Activated B cell treated with CpG ODN at 0.5 μM for 24 hours (primary cell): ENCODE results near the gene C14orf132. TPM values are rescaled to one million over a fixed set of nuclear protein-coding genes. Genes with fewer than 3 reads are reported as not detected.

ENCODE experiments used
- ATAC-seq: fragments of 200-7000 bp; cut with Tn5 transposase; one replicate; pipeline ENCODE4 v1.10.0; 2021; ENCODE audit warnings: low read depth, mild to moderate bottlenecking, moderate library complexity
- CTCF ChIA-PET: fragments of 350-600 bp; sonication (Branson Sonifier 250); formaldehyde crosslinking; loops from one replicate; lab custom pipeline; 2021; ENCODE audit warnings: antibody characterized with exemption; lab: Charles Lee
- POLR2A ChIA-PET: fragments of 350-600 bp; sonication (Branson Sonifier 250); formaldehyde crosslinking; loops from one replicate; lab custom pipeline; 2021; ENCODE audit warnings: antibody characterized with exemption; lab: Charles Lee
- DNase-seq: peaks from one replicate; pipeline ENCODE4 v3.0.0; 2022
- H3K27ac Mint-ChIP-seq: one replicate; pipeline ENCODE4 v1.8.0; 2020; ENCODE audit warnings: mixed read lengths
- H3K27me3 Mint-ChIP-seq: one replicate; pipeline ENCODE4 v1.8.0; 2021; ENCODE audit warnings: mixed read lengths
- H3K36me3 Mint-ChIP-seq: one replicate; pipeline ENCODE4 v1.8.0; 2021; ENCODE audit warnings: low read depth, mixed read lengths
- H3K4me1 Mint-ChIP-seq: one replicate; pipeline ENCODE4 v1.8.0; 2021; ENCODE audit warnings: mixed read lengths
- H3K4me3 Mint-ChIP-seq: one replicate; pipeline ENCODE4 v1.8.0; 2020; ENCODE audit warnings: mild to moderate bottlenecking, mixed read lengths
- H3K9me3 Mint-ChIP-seq: one replicate; pipeline ENCODE4 v1.8.0; 2020; ENCODE audit warnings: mixed read lengths
- CTCF ChIP-seq: fragments of 200-600 bp; IDR thresholded peaks from one replicate; pipeline ENCODE4 v1.8.0; 2022; ENCODE audit warnings: antibody characterized with exemption, mild to moderate bottlenecking
- intact Hi-C: fragments of 100-400 bp; cut with micrococcal nuclease; formaldehyde crosslinking; loops from one replicate; pipeline ENCODE4 v1.15.1; 2024
- total RNA-seq: library from RNA; stranded (reverse); gene quantifications from 2 replicates; pipeline ENCODE4 v1.2.3, GENCODE V29; 2022

Gene C14orf132
- total RNA-seq, 1 donor from 2014 or later = 0.16 TPM

- Mint-ChIP-seq H3K4me1 (peaks cover 29% of the 10 kb centered on the region), H3K27ac (no peak overlapping the region), H3K4me3 (no peak overlapping the region), H3K36me3 (no peaks in the 10 kb centered on the region), H3K27me3 (peaks cover 10% of the 10 kb centered on the region), H3K9me3 (no peaks in the 10 kb centered on the region)
- CTCF ChIA-PET = no interaction called here
- POLR2A ChIA-PET = no interaction called here
- intact Hi-C loops = no loop called here
- ATAC-seq (no peak), DNase-seq (no peak)
- TF ChIP-seq CTCF = no peak
Observed at GRCh38 chr14:96130854-96131253, 91.7 kb downstream of the C14orf132 start.

- ChIA-PET POLR2A (no interaction called here), CTCF (no interaction called here)
- Mint-ChIP-seq H3K4me3 (no peak overlapping the region), H3K9me3 (no peaks in the 10 kb centered on the region), H3K36me3 (no peaks in the 10 kb centered on the region), H3K27me3 (peaks cover 8% of the 10 kb centered on the region), H3K4me1 (peaks cover 20% of the 10 kb centered on the region), H3K27ac (no peak overlapping the region)
- no peak for ATAC-seq
- no peak for DNase-seq
- intact Hi-C loops = no loop called here
- no peak for TF ChIP-seq CTCF
Observed at GRCh38 chr14:96131836-96132235, 92.7 kb downstream of the C14orf132 start.

GRCh38 chr14:96134508-96134907 is 95.3 kb downstream of the C14orf132 start:
- H3K27me3 Mint-ChIP-seq = peaks cover 21% of the 10 kb centered on the region
- ChIA-PET POLR2A (no interaction called here), CTCF (no interaction called here)
- intact Hi-C loops = no loop called here
- H3K36me3 Mint-ChIP-seq = no peaks in the 10 kb centered on the region
- DNase-seq = no peak
- no peak for TF ChIP-seq CTCF
- no peak for ATAC-seq
- peaks cover 4% of the 10 kb centered on the region for H3K4me1 Mint-ChIP-seq
- H3K9me3 Mint-ChIP-seq = peaks cover 8% of the 10 kb centered on the region
- H3K27ac Mint-ChIP-seq = no peak overlapping the region
- no peak overlapping the region for H3K4me3 Mint-ChIP-seq

GRCh38 chr14:96135285-96135684 is 96.1 kb downstream of the C14orf132 start:
- Mint-ChIP-seq H3K27ac (no peak overlapping the region), H3K4me1 (no peaks in the 10 kb centered on the region), H3K9me3 (peaks cover 8% of the 10 kb centered on the region), H3K4me3 (no peak overlapping the region), H3K36me3 (no peaks in the 10 kb centered on the region), H3K27me3 (peaks cover 17% of the 10 kb centered on the region)
- ChIA-PET CTCF (no interaction called here), POLR2A (no interaction called here)
- intact Hi-C loops = no loop called here
- DNase-seq = no peak
- TF ChIP-seq CTCF = no peak
- no peak for ATAC-seq

GRCh38 chr14:96136371-96137005 is 97.3 kb downstream of the C14orf132 start:
- DNase-seq (no peak), ATAC-seq (no peak)
- no peak for TF ChIP-seq CTCF
- no peaks in the 10 kb centered on the region for H3K4me1 Mint-ChIP-seq
- no peaks in the 10 kb centered on the region for H3K36me3 Mint-ChIP-seq
- ChIA-PET POLR2A (interaction anchor here (0.7 kb wide), 1 partner anchor 16 kb away, joined by 9 read pairs; no protein-coding TSS in a partner anchor), CTCF (no interaction called here)
- intact Hi-C loops = no loop called here
- H3K27ac Mint-ChIP-seq = no peak overlapping the region
- peaks cover 17% of the 10 kb centered on the region for H3K27me3 Mint-ChIP-seq
- H3K4me3 Mint-ChIP-seq = no peak overlapping the region
- H3K9me3 Mint-ChIP-seq = peaks cover 8% of the 10 kb centered on the region
